Loucy (cell line): ENCODE measurements around the gene ZNF358.

Experiments used
- EZH2phosphoT487 ChIP-seq: fragments of 200-600 bp; IDR thresholded peaks from 2 replicates; pipeline ENCODE4 v1.6.1; 2018; ENCODE audit warnings: antibody characterized with exemption, mild to moderate bottlenecking, moderate library complexity, borderline replicate concordance
- TF ChIP-seq, protein P1 (sequence below): fragments of 200-600 bp; sonication (generic); conservative IDR thresholded peaks from 2 replicates; pipeline ENCODE4 v1.5.1; 2014; ENCODE audit warnings: mild to moderate bottlenecking, antibody characterized with exemption, low read length

DNA sequence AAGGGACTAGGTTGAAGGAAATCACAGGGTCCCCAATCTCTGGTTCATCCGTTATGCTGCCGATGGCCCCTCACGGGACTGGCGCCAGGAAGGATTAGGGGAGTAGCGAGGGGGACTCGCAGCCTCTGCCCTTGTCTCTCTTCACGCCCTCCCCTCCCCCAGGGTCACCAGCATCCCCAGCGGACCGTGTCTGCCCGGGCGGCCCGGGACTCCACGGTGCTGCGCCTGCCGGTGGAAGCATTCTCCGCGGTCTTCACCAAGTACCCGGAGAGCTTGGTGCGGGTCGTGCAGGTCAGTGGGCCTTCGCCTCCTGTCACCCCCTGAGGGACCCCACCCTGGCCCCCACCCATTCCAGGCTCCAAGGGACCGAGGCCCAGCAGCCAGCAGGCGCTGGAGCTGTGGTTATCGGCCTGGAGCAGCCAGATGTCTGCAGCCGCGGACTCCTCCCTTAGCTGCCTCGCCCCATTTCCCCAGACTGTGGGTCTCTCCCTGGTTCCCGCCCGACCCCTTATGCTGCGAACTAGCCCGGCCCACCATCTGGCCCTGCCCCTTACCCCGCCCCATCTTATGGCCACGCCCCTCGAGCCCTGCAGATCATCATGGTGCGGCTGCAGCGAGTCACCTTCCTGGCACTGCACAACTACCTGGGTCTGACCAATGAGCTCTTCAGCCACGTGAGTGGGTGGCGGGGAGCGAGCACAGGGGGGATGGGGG is 25.0 kb downstream of the ZNF358 start:
- TF ChIP-seq, protein P1, sequence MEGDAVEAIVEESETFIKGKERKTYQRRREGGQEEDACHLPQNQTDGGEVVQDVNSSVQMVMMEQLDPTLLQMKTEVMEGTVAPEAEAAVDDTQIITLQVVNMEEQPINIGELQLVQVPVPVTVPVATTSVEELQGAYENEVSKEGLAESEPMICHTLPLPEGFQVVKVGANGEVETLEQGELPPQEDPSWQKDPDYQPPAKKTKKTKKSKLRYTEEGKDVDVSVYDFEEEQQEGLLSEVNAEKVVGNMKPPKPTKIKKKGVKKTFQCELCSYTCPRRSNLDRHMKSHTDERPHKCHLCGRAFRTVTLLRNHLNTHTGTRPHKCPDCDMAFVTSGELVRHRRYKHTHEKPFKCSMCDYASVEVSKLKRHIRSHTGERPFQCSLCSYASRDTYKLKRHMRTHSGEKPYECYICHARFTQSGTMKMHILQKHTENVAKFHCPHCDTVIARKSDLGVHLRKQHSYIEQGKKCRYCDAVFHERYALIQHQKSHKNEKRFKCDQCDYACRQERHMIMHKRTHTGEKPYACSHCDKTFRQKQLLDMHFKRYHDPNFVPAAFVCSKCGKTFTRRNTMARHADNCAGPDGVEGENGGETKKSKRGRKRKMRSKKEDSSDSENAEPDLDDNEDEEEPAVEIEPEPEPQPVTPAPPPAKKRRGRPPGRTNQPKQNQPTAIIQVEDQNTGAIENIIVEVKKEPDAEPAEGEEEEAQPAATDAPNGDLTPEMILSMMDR = no peak
- no peak for TF ChIP-seq EZH2phosphoT487
